ENCODE measurements around the gene KIAA0513. TPM values are rescaled to one million over a fixed set of nuclear protein-coding genes. Genes with fewer than 3 reads are reported as not detected.
"Not testable (repeated sequence)": the region's sequence is repeated elsewhere in the genome, so short reads cannot be mapped to it uniquely, and the experiment has no call there.

KIAA0513 gene
- total RNA-seq, 1 experiment from 2014 or later: 7.8 TPM

DNA sequence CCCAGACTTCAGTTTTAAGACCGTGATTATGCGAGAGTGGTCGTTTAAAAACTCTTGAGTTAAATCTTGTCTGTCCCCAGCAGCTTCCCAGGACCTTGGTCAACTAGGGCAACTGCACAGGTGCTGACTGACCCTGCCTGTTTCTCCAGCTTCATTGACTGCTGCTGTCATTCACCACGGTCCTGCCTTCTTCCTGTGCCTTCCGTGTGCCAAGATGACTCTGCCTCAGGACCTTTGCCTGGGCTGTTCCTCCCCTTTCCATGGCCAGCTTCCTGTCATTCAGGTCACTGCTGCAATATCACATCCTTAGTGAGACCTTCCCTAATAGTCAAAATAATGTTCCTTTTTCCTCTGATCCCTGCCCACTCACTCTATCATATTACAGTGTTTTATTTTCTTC, 3.9 kb downstream of the KIAA0513 start (continued):
- TF ChIP-seq E2F5 (CRISPR knock-in tag; IDR thresholded peaks at IDR 0.05) (no peak), ZBTB21 (CRISPR knock-in tag; IDR thresholded peaks at IDR 0.05; ENCODE audit: borderline replicate concordance) (no peak), TEAD1 (CRISPR knock-in tag; IDR thresholded peaks at IDR 0.05) (no peak), PRDM15 (CRISPR knock-in tag; IDR thresholded peaks at IDR 0.05) (no peak), NFYB (CRISPR knock-in tag; conservative IDR thresholded peaks at IDR 0.05; ENCODE audit: low read depth) (no peak), ZNF281 (CRISPR knock-in tag; IDR thresholded peaks at IDR 0.05) (no peak), ZBTB43 (CRISPR knock-in tag; IDR thresholded peaks at IDR 0.05) (no peak), CTCF (IDR thresholded peaks at IDR 0.05) (no peak), KAT7 (CRISPR knock-in tag; IDR thresholded peaks at IDR 0.05; ENCODE audit: borderline replicate concordance) (no peak)

- peaks cover 24% of the 10 kb centered on the region for H3K4me1 Mint-ChIP-seq
- POLR2A ChIA-PET; H3K9me3 Mint-ChIP-seq; DNase-seq (ENCODE audit: low spot score); H3K4me3 Mint-ChIP-seq; ATAC-seq; H3K36me3 Mint-ChIP-seq; H3K27ac Mint-ChIP-seq: not testable (repeated sequence)
- peaks cover 17% of the 10 kb centered on the region for H3K27me3 Mint-ChIP-seq (ENCODE audit: low read depth)
- CTCF ChIA-PET: interaction anchor here (1.6 kb wide), 1 partner anchor 83 kb away, joined by 3 read pairs; no protein-coding TSS in a partner anchor
Observed at GRCh38 chr16:85032187-85032586, 4.6 kb downstream of the KIAA0513 start.

DNA sequence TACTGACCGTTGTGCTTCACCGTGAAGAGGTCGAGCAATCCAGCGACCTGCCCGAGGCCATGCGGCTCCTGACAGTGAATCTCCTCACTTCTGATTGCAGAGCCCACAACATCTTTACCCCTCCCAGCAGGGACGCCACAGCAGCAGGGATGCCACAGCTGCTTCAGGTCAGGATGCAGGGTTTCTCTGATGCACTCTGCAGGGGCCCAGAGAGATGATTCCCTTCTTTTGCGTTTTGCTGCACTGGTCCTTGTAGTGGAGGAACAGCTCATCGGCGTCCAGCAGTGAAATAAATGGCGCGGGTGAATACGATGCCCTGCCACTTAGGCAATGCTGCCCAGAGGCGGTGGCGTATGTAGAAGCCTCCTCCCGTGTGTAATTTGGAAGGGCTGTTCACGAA, 5.6 kb downstream of the KIAA0513 start:
- Mint-ChIP-seq H3K27me3 (ENCODE audit: low read depth) (peaks cover 14% of the 10 kb centered on the region), H3K9me3 (no peaks in the 10 kb centered on the region), H3K4me3 (no peak overlapping the region), H3K27ac (no peak overlapping the region), H3K36me3 (no peaks in the 10 kb centered on the region), H3K4me1 (peaks cover 24% of the 10 kb centered on the region)
- CTCF ChIA-PET: interaction anchor here (1.6 to 2.0 kb wide), 3 partner anchors 24 to 82 kb away, joined by 3 to 13 read pairs (median 4); no protein-coding TSS in a partner anchor
- DNase-seq (ENCODE audit: low spot score) (no peak), ATAC-seq (peak; percentile 34; the same call in 1 of the 2 replicates)
- POLR2A ChIA-PET: no interaction called here
- TF ChIP-seq HMGA2 (CRISPR knock-in tag; IDR thresholded peaks at IDR 0.05): no peak
- TF ChIP-seq JAZF1 (CRISPR knock-in tag; IDR thresholded peaks at IDR 0.05): no peak
- no peak for TF ChIP-seq EMX1 (CRISPR knock-in tag; IDR thresholded peaks at IDR 0.05)
- TF ChIP-seq, protein P1, sequence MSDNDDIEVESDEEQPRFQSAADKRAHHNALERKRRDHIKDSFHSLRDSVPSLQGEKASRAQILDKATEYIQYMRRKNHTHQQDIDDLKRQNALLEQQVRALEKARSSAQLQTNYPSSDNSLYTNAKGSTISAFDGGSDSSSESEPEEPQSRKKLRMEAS (CRISPR knock-in tag; IDR thresholded peaks at IDR 0.05): no peak
- TF ChIP-seq ZNF416 (CRISPR knock-in tag; IDR thresholded peaks at IDR 0.05): no peak
- no peak for TF ChIP-seq IRF2 (CRISPR knock-in tag; IDR thresholded peaks at IDR 0.05; ENCODE audit: borderline replicate concordance, low read depth)
- TF ChIP-seq, protein P2, sequence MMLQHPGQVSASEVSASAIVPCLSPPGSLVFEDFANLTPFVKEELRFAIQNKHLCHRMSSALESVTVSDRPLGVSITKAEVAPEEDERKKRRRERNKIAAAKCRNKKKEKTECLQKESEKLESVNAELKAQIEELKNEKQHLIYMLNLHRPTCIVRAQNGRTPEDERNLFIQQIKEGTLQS (CRISPR knock-in tag; conservative IDR thresholded peaks at IDR 0.05): no peak
- no peak for TF ChIP-seq ZNF532 (CRISPR knock-in tag; IDR thresholded peaks at IDR 0.05; ENCODE audit: borderline replicate concordance)

Data from WTC11 (cell line).